Measurements from ENCODE around the gene LRRC70. TPM values are rescaled to one million over a fixed set of nuclear protein-coding genes. Genes with fewer than 3 reads are reported as not detected.

The LRRC70 gene
- total and polyA plus RNA-seq, 12 donors: 0.72 to 8.2 (median 3.4) TPM; not detected in 1

DNA sequence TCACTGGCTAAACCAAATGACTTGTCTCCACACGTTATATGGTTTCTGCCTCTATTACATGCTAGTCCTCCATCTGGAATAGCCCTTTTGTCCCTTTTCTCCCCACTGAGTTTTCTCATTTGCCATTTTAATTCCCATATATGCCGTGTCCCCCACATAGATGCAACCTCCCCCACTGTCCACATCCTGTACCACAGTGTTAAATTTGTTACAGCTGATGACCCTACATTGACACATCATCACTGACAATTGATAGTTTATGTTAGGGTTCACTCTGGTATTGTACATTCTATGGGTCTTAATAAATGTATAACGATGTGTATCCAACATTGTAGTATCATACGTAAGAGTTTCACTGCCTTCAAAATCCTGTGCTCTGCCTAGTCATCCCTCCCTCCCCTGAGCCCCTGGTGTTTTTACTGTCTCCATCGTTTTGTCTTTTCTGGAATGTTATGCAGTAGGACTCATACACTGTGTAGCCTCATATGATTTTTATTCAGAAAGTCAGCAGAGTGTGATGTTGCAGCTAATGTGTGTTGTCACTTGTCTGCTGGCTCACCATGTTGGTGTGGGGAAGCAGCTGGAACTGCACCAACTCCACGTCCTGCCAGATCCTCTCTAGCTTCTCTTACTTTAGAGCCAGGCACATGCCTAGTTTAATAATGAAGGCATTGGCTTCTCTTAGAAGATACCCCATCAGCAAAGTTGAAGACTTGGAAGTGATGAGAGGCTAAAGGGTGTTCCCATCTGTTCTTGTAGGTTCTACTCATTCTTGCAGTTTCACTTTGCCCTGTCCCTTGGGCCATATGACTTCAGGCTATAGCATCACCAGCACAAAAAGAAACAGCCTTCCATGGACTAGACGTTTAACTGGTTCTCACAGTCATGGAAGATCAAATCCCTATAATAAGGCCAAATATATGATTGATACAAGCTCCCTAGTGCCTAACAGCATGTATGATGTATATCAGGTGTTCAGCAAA, 30.2 kb downstream of the LRRC70 start:
- no peaks in the 10 kb centered on the region for H3K36me3 ChIP-seq (replicated peaks in 1 of 2)
- TF ChIP-seq CTCF (IDR thresholded peaks at IDR 0.05): no peak
- no peak for DNase-seq
- 91 to 97% (median 94%) methylated on average over 7 of the region's 7 CpGs for WGBS, 4 donors
- H3K9me3 ChIP-seq (replicated peaks in 1 of 3): no peaks in the 10 kb centered on the region
- no peak overlapping the region for H3K27ac ChIP-seq
- no peaks in the 10 kb centered on the region for H3K27me3 ChIP-seq
- intact Hi-C loops (cut with DNase I): no loop called here
- H3K4me1 ChIP-seq (replicated peaks in 1 of 2): no peaks in the 10 kb centered on the region
- H3K4me3 ChIP-seq: no peak overlapping the region

GRCh38 chr5:62614355-62614754, 35.7 kb downstream of the LRRC70 start:
- Histone ChIP-seq H3K9me3 (replicated peaks in 1 of 3) (no peaks in the 10 kb centered on the region), H3K36me3 (replicated peaks in 1 of 2) (no peaks in the 10 kb centered on the region), H3K27ac (no peak overlapping the region), H3K4me1 (replicated peaks in 1 of 2) (no peaks in the 10 kb centered on the region), H3K4me3 (no peak overlapping the region), H3K27me3 (no peaks in the 10 kb centered on the region)
- no peak for TF ChIP-seq POLR2A (IDR thresholded peaks at IDR 0.05)
- TF ChIP-seq CTCF (IDR thresholded peaks at IDR 0.05): no peak
- 94 to 99% (median 98%) methylated on average over 8 of the region's 8 CpGs for WGBS, 4 donors
- intact Hi-C loops (cut with DNase I): no loop called here
- DNase-seq: no peak

DNA sequence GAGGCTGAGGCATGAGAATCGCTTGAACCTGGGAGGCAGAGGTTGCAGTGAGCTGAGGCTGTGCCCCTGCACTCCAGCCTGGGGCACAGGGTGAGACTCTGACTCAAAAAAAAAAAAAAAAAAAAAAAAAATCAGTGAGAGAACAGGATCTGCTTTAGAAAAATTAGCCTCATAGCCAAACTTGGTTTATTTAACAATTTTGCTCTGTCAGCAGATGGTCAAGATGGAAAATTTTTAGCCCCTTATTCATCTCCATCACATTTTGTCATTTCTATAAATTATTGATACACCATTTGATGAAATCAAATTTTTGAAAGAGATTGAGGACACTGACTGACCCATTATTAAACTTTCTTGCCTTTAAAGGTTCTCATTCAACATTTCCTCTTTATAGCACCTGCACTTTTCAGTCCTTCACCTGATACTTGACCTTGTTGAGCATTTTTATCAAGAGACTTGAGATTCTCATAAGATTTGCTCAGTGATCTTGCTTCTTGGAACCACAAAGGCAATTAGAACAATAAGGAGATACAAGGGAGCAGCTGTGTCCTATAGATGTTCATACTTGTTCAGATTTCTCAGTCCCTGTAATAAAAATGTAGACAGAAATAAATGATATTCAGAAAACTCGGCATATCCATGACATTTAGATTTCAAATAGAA, 38.1 kb downstream of the LRRC70 start:
- 94 to 98% (median 97%) methylated on average over 2 of the region's 2 CpGs for WGBS, 4 donors
- Histone ChIP-seq H3K36me3 (replicated peaks in 1 of 2) (no peaks in the 10 kb centered on the region), H3K9me3 (replicated peaks in 1 of 3) (no peaks in the 10 kb centered on the region), H3K27ac (no peak overlapping the region), H3K4me3 (no peak overlapping the region), H3K27me3 (no peaks in the 10 kb centered on the region), H3K4me1 (replicated peaks in 1 of 2) (no peaks in the 10 kb centered on the region)
- intact Hi-C loops (cut with DNase I): no loop called here
- no peak for TF ChIP-seq CTCF (IDR thresholded peaks at IDR 0.05)
- no peak for DNase-seq

DNA sequence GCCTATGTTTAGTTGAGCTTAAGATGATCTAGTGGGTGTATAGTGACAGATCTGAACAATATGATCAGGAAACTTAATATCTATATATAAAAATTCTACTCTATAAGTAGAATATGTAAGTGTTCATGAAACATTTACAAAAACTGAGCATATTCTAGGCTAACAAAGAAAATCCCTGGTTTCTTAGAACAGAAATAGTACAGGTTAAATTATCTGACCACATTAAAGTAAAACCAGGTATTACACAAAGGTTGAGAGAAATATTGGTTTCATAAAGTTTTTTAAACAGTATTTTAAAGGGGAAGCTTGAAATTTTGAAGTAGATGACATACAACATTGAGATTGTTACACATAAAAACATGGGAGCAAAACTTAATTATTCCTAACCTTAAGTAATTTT, 39.3 kb downstream of the LRRC70 start:
- DNase-seq: no peak
- H3K27me3 ChIP-seq: no peaks in the 10 kb centered on the region
- no peaks in the 10 kb centered on the region for H3K36me3 ChIP-seq (replicated peaks in 1 of 2)
- no peak overlapping the region for H3K4me3 ChIP-seq
- TF ChIP-seq CTCF (IDR thresholded peaks at IDR 0.05) (no peak), POLR2A (IDR thresholded peaks at IDR 0.05) (no peak)
- no peaks in the 10 kb centered on the region for H3K4me1 ChIP-seq (replicated peaks in 1 of 2)
- no peaks in the 10 kb centered on the region for H3K9me3 ChIP-seq (replicated peaks in 1 of 3)
- intact Hi-C loops (cut with DNase I): no loop called here
- no peak overlapping the region for H3K27ac ChIP-seq

All from adrenal gland (tissue), 12 donors.